Measurements from ENCODE around the gene UBL4B. TPM values are rescaled to one million over a fixed set of nuclear protein-coding genes. Genes with fewer than 3 reads are reported as not detected.

The UBL4B gene
- total and polyA plus RNA-seq, 8 donors, result not detected

DNA sequence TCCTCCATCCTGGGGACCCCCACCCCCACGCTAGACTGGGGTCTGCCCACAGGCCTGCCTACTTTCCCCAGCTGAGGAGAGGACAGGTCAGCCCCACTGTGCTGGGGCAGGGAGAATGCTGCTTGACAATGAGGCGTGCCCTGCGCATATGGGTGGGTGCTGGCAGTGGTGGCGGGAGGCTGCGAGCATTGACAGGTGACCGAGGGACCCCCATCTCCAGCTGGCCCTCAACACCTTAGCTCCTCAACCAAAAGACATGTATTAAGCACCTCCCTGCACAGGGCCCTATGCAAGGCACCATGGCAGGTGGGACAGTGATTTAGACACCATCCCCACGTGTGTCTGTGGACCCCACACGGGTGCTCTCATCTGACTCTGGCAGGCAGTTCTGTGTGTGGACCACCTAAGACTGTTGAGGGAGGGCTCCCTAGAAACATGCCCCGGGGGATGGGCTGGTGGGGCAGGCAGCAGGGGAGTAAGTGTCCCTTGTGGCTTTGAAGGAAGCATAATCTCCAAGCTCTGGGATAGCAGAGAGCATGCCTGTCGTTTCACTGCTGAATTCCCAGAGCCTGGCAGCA lies 23.4 kb upstream of the UBL4B start:
- Histone ChIP-seq H3K4me1 (peaks cover 0 to 5% (median 4%) of the 10 kb centered on the region in 3 donors), H3K9me3 (no peaks in the 10 kb centered on the region), H3K36me3 (no peaks in the 10 kb centered on the region), H3K27ac (no peak overlapping the region), H3K4me3 (no peak overlapping the region), H3K27me3 (no peaks in the 10 kb centered on the region)
- intact Hi-C loops (cut with DNase I), result no loop called here
- 53 to 69% methylated on average over 10 of the region's 10 CpGs for WGBS, 2 donors
- no peak for DNase-seq
- TF ChIP-seq, protein P1, sequence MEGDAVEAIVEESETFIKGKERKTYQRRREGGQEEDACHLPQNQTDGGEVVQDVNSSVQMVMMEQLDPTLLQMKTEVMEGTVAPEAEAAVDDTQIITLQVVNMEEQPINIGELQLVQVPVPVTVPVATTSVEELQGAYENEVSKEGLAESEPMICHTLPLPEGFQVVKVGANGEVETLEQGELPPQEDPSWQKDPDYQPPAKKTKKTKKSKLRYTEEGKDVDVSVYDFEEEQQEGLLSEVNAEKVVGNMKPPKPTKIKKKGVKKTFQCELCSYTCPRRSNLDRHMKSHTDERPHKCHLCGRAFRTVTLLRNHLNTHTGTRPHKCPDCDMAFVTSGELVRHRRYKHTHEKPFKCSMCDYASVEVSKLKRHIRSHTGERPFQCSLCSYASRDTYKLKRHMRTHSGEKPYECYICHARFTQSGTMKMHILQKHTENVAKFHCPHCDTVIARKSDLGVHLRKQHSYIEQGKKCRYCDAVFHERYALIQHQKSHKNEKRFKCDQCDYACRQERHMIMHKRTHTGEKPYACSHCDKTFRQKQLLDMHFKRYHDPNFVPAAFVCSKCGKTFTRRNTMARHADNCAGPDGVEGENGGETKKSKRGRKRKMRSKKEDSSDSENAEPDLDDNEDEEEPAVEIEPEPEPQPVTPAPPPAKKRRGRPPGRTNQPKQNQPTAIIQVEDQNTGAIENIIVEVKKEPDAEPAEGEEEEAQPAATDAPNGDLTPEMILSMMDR (IDR thresholded peaks at IDR 0.05), result no peak
- no peak for ATAC-seq
- no peak for FAIRE-seq

DNA sequence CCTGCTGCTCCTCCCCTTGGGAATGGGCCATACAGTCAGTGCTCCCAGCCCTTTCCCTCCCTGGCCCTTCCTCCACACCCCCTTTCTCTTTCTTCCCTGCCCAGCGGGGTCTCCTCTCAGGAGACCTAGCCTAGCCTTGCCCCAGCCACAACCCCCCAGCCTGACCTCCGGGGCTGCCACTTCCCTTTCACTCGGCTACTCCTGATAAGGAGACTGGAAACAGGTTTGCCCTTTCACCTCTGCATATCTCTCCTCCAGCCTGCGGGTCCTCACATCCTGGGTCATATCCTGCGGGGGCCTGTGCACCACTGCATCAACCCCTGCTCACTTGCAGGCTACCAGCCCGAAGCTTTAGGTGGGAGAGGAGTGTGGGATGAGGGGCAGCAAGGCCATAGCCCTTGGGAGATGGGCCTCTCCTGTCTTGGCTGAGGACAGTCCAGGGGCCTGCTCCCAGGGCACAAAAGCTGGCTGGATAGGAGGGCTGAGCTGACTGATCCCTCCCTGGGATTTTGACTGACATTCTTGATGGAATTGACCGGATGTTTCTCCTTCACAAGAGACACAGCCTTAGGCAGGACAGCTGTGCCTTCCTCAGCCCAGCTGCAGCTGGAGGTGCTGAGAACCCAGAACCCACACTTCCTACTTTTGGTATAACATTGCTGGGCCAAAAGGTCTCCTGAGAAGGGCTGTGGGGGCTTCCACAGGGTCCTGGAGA lies 22.5 kb upstream of the UBL4B start:
- Histone ChIP-seq H3K27ac (no peak overlapping the region), H3K9me3 (no peaks in the 10 kb centered on the region), H3K27me3 (no peaks in the 10 kb centered on the region), H3K36me3 (no peaks in the 10 kb centered on the region), H3K4me1 (peaks cover 0 to 5% (median 4%) of the 10 kb centered on the region in 3 donors), H3K4me3 (no peak overlapping the region)
- ATAC-seq (no peak), FAIRE-seq (no peak), DNase-seq (no peak)
- 50 to 51% methylated on average over 7 of the region's 7 CpGs for WGBS, 2 donors
- TF ChIP-seq, protein P1 (IDR thresholded peaks at IDR 0.05), result no peak
- intact Hi-C loops (cut with DNase I), result no loop called here

DNA sequence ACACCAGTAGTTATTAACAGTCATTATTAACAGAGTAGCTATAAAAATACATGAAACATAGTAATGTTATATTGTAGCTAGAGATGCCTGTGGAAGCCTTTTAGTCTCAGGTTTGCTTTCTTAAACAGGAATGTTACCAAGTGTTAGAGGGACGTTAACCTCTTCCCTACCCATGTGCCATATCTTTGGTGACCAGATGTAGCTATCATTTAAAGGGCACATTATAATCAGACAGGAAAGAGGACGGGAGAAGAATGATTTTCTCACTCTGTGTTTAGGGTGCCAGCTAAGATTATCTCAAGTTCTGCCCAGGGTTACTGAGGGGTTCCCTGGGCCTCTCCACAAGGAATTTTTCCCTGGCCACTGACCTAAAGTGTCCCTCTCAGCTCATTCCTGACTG lies 20.9 kb upstream of the UBL4B start:
- Histone ChIP-seq H3K4me1 (no peaks in the 10 kb centered on the region), H3K4me3 (no peak overlapping the region), H3K27me3 (no peaks in the 10 kb centered on the region), H3K9me3 (no peaks in the 10 kb centered on the region), H3K27ac (no peak overlapping the region), H3K36me3 (no peaks in the 10 kb centered on the region)
- WGBS, 2 donors, result 56 to 61% methylated on average over 2 of the region's 2 CpGs
- intact Hi-C loops (cut with DNase I), result no loop called here
- no peak for DNase-seq
- no peak for FAIRE-seq
- TF ChIP-seq, protein P1 (IDR thresholded peaks at IDR 0.05), result no peak
- ATAC-seq, result no peak

DNA sequence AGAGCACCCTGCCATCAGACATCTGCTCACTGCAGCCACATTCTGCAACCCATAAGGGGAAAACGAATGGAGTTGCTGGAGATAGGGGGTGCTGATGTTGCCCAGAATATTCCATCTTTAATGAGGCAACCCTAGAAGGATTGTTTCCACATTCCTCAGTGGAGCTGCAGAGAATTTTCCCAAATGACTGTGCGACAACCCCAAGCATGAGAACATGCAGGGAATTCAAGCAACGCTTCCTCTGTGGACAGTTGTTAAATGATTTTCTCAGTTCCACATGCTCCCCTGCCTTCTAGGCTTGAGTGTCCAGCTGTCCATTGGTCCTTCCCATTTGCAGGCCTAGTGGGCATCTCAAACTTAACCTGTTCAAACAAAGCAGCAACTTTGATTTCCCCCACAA lies 20.5 kb upstream of the UBL4B start:
- Histone ChIP-seq H3K27ac (no peak overlapping the region), H3K4me1 (no peaks in the 10 kb centered on the region), H3K4me3 (no peak overlapping the region), H3K9me3 (no peaks in the 10 kb centered on the region), H3K27me3 (no peaks in the 10 kb centered on the region), H3K36me3 (no peaks in the 10 kb centered on the region)
- intact Hi-C loops (cut with DNase I), result no loop called here
- DNase-seq (no peak), ATAC-seq (no peak), FAIRE-seq (no peak)
- TF ChIP-seq, protein P1 (IDR thresholded peaks at IDR 0.05), result no peak
- 68 to 76% methylated on average over 3 of the region's 3 CpGs for WGBS, 2 donors

DNA sequence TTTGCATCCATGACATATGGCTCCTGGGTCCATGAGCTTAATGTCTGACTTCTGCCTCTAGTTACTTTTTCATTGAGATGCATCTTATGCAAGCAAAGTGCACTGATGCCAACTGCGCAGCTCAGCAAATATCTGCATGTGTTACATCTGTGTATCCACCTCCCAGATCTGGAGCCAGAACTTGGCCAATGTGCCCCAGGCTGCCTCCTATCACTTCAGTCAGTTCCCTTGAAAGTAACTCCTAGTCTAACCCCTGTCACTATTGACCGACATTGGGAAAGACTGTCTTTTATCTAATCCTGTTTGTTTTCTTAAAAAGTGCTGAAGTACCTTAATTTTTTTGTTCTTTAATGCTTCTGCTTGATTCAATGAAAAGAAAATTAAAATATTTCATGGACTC lies 19.3 kb upstream of the UBL4B start:
- Histone ChIP-seq H3K36me3 (no peaks in the 10 kb centered on the region), H3K27ac (no peak overlapping the region), H3K27me3 (no peaks in the 10 kb centered on the region), H3K4me3 (no peak overlapping the region), H3K9me3 (no peaks in the 10 kb centered on the region), H3K4me1 (no peaks in the 10 kb centered on the region)
- ATAC-seq (no peak), FAIRE-seq (no peak), DNase-seq (no peak)
- intact Hi-C loops (cut with DNase I), result no loop called here
- WGBS, 2 donors, result 72 to 76% methylated on average over 2 of the region's 2 CpGs
- TF ChIP-seq, protein P1 (IDR thresholded peaks at IDR 0.05), result no peak

All from pancreas (tissue), 10 donors.